HUES6 (cell line): ENCODE results near the gene HTRA3.
A peak's percentile ranks its signal among the peaks of the same experiment; 100 is the strongest.

ENCODE experiments used
- H3K27ac ChIP-seq: 2 replicates; pipeline ENCODE4 v1.7.0; 2013; ENCODE audit warnings: low read depth, mild to moderate bottlenecking, low read length, inconsistent platforms
- H3K27me3 ChIP-seq: 2 replicates; pipeline ENCODE4 v1.6.1; 2013; ENCODE audit warnings: low read length; ENCODE audit not compliant: control insufficient read depth, insufficient read depth
- H3K36me3 ChIP-seq: 2 replicates; pipeline ENCODE4 v1.6.1; 2013; ENCODE audit warnings: low read length; ENCODE audit not compliant: control insufficient read depth, insufficient read depth
- H3K4me1 ChIP-seq: 2 replicates; pipeline ENCODE4 v1.6.1; 2013; ENCODE audit warnings: low read length; ENCODE audit not compliant: control insufficient read depth, insufficient read depth
- H3K4me3 ChIP-seq: 2 replicates; pipeline ENCODE4 v1.5.1; 2013; ENCODE audit warnings: low read depth, low read length
- H3K9ac ChIP-seq: one replicate; pipeline ENCODE4 v1.6.1; 2013; ENCODE audit warnings: mild to moderate bottlenecking, low read length
- H3K9me3 ChIP-seq: 2 replicates; pipeline ENCODE4 v1.6.1; 2013; ENCODE audit warnings: low read depth, low read length; ENCODE audit not compliant: control insufficient read depth, insufficient read depth

HTRA3 gene

DNA sequence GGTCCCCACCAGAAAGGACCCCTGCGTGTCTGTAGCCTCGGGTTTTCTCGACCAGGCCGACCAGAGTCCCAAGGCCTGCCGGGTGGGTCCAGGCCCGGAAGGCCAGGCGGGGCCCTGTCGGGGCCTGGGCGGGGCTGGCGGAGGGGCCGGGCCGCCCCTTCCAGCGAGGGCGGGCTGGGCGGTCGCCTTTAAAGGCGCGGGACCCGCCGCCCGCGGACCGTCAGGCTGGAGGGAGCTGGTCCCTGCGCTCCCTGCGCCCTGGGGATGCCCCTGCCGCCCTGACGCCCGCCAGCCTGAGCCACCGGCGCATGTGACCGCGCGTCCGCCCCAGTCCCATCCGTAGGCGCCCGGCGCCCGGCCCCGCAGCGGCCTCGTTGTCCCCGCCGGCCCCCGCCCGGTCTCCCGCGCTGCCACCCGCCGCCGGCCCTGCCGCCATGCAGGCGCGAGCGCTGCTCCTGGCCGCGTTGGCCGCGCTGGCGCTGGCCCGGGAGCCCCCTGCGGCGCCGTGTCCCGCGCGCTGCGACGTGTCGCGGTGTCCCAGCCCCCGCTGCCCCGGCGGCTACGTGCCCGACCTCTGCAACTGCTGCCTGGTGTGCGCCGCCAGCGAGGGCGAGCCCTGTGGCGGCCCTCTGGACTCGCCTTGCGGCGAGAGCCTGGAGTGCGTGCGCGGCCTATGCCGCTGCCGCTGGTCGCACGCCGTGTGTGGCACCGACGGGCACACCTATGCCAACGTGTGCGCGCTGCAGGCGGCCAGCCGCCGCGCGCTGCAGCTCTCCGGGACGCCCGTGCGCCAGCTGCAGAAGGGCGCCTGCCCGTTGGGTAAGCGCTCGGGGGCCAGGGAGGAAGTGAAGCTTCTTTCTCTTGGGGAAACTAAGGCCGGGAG is at the start of gene HTRA3:
Gene HTRA3, plus strand, starts transcription at position 220 of the 883 bp plus-strand sequence. Its CDS starts 215 bp downstream, at position 435.
- no peak within 1 kb of the TSS for H3K27ac ChIP-seq

DNA sequence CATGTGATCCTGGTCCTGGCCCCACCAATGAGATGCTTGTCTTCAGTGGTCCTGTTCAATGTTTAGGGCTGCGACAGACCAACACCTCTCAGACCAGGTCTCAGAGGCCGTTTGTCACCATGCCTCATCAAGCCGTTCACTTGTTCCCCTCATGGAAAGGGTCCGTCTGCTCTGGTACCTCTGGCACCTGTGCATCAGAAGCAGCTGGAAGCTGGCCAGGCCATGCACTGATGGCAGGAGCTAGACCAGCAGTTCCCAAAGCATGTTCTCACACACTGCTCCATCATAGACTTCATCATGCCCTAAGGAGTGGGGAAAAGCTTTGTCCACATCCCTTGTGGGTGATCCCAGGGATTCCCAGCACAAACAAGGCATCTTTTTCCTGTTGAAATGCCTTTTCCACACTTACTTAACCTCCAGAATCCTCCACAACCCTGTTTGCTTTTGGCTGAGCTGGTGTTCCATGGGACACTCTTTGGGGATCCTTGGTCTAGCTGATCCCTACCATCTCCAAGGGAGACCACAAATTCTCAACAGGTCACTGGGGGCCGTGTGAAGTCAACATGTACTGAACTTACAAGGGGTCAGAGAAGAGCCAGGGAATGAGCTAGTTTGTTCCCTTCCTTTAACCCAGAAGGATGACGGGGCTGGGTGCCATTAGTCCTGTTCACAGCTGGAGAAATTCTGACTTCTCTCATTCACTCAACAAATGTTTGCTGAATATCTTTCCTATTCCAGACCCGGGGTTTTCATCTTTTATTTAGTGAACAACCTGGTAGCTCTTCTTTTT is 48.7 kb upstream of the HTRA3 start:
- Histone ChIP-seq H3K9ac (no peak overlapping the region), H3K36me3 (no peaks in the 10 kb centered on the region), H3K4me3 (no peak overlapping the region), H3K27me3 (no peaks in the 10 kb centered on the region), H3K4me1 (peaks cover 11% of the 10 kb centered on the region), H3K9me3 (no peaks in the 10 kb centered on the region), H3K27ac (no peak overlapping the region)

More for the DNA sequence above, at the start of gene HTRA3:
- Histone ChIP-seq H3K9ac (peak within 1 kb of the TSS; percentile 38), H3K27me3 (peaks cover 27% of the 10 kb centered on the region), H3K9me3 (no peaks in the 10 kb centered on the region), H3K4me3 (peak within 1 kb of the TSS; percentile 63), H3K4me1 (peaks cover 17% of the 10 kb centered on the region), H3K36me3 (no peaks in the 10 kb centered on the region)

DNA sequence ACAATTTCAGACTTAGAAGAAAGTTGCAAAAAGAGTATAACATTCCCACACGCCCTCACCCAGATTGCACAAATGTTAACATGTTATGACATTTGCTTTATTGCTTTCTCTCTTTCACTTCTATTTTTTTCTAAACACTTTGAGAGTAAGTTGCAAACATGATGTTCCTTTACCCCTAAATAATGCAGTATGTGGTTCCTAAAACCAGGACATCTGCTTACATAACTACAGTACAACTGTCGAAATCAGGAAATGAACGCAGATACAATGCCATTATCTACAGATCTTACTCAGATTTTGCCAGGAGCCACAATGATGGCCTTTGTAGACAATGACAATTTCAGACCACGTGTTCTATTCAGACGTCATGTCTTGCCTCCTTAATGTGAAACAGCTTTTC is 48.1 kb upstream of the HTRA3 start:
- Histone ChIP-seq H3K27me3 (no peaks in the 10 kb centered on the region), H3K4me3 (no peak overlapping the region), H3K4me1 (peaks cover 17% of the 10 kb centered on the region), H3K27ac (no peak overlapping the region), H3K9ac (no peak overlapping the region), H3K9me3 (no peaks in the 10 kb centered on the region), H3K36me3 (no peaks in the 10 kb centered on the region)

DNA sequence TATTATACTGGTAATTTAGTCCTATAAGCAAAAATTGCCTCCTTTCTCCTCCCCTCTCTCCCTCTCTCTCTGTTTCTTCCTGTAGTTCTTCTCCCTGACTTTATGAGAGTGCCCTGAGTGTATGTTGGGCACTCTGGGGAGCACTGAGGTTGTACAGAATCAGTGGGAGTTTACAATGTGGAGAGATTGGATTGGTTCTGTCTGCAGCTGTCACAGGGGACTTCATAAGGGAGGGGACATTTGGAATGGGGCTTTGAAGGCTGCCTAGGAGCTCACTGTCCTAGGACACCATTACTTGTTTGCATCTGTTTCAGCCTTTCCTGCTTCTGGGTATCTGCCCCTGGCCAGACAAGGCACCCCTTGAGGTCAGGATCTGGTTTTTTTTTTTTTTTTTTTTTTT is 47.6 kb upstream of the HTRA3 start:
- Histone ChIP-seq H3K4me3 (no peak overlapping the region), H3K4me1 (peaks cover 21% of the 10 kb centered on the region), H3K9ac (no peak overlapping the region), H3K27me3 (no peaks in the 10 kb centered on the region), H3K27ac (no peak overlapping the region), H3K9me3 (no peaks in the 10 kb centered on the region), H3K36me3 (no peaks in the 10 kb centered on the region)

DNA sequence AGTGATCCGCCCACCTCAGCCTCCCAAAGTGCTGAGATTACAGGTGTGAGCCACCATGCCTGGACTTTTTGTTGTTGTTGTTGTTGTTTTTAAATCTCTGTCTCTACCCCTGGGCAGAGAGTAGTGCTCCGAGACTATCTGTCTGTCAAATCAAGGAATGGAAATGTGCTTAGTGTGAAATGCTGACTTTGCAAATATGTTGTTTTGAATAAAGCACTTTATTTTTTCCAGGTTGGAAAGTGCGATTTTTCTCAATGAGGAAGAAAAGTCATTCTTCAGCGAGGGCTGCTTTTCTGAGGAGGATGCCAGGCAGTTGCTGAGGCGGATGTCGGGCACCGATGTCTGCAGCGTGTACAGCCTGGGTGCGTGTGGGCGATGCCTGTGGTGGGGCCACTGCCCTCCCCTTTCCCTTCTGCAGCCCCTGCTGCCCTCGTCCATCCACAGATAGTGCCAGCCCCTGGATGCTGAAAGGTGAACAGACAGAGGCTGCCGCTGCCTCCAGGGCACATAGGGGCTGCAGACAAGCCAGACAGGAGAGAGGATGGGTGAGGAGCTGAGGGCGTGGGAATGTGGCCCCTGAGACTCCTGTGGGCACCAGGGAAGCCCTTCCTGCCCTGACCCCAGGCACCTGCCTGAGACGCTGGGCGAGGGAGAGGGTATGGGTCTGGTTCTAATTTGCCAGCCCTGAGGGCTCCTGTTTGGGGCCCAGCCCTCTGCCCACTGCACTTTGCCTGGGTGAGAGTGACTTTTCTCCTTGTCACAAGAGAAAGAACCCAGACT is 46.8 kb upstream of the HTRA3 start:
- H3K4me3 ChIP-seq = no peak overlapping the region
- H3K9me3 ChIP-seq = no peaks in the 10 kb centered on the region
- H3K27ac ChIP-seq = no peak overlapping the region
- H3K27me3 ChIP-seq = no peaks in the 10 kb centered on the region
- no peaks in the 10 kb centered on the region for H3K36me3 ChIP-seq
- H3K4me1 ChIP-seq = peaks cover 22% of the 10 kb centered on the region
- no peak overlapping the region for H3K9ac ChIP-seq

DNA sequence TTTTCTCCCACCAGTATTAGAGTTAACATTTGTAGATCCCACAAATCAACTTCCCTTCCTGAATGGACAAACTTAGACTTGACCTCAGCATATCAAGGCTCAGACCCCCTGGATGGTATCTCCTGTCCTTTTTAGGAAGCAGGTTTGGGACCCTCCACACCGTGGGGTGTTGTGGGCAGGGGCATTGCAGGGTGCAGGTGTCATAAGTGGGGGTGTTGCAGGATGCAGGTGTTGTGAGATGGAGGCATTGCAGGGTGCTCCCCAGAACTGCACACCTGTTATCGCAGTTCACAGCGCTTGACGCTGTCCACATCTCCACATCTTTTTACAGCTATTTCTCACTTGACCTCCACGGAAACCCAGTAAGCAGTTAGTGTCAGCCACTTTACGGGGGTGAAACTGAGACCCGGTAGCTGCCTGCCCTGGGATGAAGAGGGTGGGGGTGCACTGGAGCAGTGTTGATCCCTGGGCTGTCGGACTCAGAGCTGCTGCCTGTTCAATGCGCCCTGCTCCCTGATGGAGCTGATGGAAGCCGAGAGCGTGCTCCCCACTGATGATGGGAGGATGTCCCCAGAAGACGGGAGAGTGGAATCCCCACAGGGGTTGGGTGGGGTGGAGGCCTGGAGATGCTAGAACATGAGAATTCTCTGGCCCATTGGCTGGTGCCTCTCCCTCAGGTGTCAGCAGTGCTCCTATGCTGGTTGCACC is 45.1 kb upstream of the HTRA3 start:
- H3K9ac ChIP-seq = no peak overlapping the region

DNA sequence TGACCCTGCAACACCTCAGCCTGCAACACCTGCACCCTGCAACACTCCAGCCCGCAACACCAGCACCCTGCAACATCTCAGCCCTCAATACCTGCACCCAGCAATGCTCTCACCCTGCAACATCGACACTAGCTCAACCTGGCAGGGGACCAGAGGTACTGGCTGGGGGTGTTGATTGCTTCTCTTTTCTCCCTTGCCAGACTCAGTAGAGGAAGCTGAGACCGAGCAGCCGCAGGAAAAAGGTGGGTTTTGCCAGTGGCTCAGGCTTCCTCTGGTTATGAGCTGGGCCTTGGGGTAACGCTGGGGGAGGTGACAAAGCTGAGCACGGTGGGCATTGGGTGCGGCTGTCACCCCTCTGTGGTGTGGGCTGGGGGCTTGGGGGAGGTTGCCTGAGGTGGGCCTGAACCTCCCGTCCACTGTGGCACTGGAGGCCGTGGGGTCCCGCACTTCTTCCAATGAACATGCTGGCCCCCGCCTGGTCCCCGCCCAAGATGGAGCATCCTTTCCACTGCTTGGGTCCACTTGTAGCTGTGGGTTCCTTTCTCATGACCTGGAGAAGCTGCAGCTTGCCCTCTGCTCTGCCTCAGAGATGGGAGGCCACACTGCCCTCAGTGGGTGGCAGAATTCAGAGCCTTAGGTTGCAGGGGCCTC is 44.5 kb upstream of the HTRA3 start:
- Histone ChIP-seq H3K36me3 (no peaks in the 10 kb centered on the region), H3K27me3 (no peaks in the 10 kb centered on the region), H3K9me3 (no peaks in the 10 kb centered on the region), H3K4me1 (peaks cover 27% of the 10 kb centered on the region), H3K4me3 (no peak overlapping the region), H3K9ac (no peak overlapping the region), H3K27ac (no peak overlapping the region)

More for the DNA sequence above, 45.1 kb upstream of the HTRA3 start:
- H3K4me1 ChIP-seq = peaks cover 27% of the 10 kb centered on the region
- H3K27ac ChIP-seq = no peak overlapping the region
- no peaks in the 10 kb centered on the region for H3K36me3 ChIP-seq
- no peaks in the 10 kb centered on the region for H3K27me3 ChIP-seq
- H3K4me3 ChIP-seq = no peak overlapping the region
- H3K9me3 ChIP-seq = no peaks in the 10 kb centered on the region

DNA sequence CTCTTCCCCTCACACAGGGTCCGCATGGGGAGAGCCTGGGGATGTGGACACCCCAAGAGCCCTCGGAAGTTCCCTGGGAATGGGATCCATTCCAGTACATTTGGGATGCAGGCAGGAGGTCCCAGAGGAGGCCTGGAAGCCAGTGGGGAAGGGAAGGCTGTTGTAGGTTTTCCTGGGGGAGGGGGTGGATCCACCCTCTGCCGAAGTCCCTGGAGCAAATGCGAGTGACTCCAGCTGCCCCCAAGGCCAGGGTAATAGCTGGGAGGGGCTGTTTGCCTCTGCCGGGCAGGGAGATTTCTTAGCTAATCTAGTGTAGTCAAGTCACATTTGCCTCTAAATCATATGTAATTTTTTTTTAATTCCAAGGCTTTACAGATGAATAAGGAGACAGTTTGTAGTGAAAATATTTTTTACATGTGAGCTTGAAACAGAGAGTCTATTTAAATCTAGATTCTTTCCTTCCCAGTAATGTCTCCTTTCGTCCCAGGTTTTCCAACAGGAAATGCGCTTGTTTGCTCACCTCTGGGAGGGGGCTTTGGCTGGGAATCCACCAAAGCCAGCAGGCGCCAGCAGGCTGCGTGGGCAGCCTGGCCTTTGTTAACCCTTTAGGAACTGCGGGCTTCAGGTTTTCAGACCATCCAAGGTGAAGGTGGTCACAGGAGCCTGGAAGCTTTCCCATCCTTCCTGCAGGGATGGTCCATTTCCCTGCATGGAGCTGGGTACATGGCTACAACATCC is 43.7 kb upstream of the HTRA3 start:
- H3K4me1 ChIP-seq = peaks cover 27% of the 10 kb centered on the region
- H3K4me3 ChIP-seq = no peak overlapping the region
- H3K27ac ChIP-seq = peak overlapping the region; percentile 55; the same call in 1 of the 2 replicates
- no peaks in the 10 kb centered on the region for H3K36me3 ChIP-seq
- peak overlapping the region; percentile 13 for H3K9ac ChIP-seq
- H3K27me3 ChIP-seq = no peaks in the 10 kb centered on the region
- H3K9me3 ChIP-seq = no peaks in the 10 kb centered on the region

DNA sequence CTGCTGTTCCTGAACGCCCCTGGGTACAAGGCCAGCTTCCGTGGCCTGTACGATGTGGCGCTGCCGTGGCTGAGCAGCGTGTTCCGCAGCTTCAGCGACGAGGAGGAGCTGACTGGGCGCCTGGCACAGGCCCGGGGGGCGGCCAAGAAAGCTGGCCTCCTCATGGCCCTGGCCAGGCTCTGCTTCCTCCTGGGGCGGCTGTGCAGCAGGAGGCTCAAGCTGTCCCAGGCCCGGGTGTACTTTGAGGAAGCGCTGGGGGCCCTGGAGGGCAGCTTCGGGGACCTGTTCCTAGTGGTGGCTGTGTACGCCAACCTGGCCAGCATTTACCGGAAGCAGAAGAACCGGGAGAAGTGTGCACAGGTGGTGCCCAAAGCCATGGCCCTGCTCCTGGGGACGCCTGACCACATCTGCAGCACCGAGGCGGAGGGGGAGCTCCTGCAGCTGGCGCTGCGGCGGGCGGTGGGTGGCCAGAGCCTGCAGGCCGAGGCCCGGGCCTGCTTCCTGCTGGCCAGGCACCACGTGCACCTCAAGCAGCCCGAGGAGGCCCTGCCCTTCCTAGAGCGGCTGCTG is 42.3 kb upstream of the HTRA3 start:
- H3K36me3 ChIP-seq = no peaks in the 10 kb centered on the region
- no peak overlapping the region for H3K27ac ChIP-seq
- peaks cover 27% of the 10 kb centered on the region for H3K4me1 ChIP-seq
- no peaks in the 10 kb centered on the region for H3K9me3 ChIP-seq
- no peaks in the 10 kb centered on the region for H3K27me3 ChIP-seq
- no peak overlapping the region for H3K4me3 ChIP-seq
- H3K9ac ChIP-seq = no peak overlapping the region
